Activated naive CD4-positive, alpha-beta T cell treated with anti-CD3 and anti-CD28 coated beads, Interleukin-2, amount 50 U/mL, for 72 hours (primary cell): Measurements from ENCODE around the gene JAKMIP2. TPM values are rescaled to one million over a fixed set of nuclear protein-coding genes. Genes with fewer than 3 reads are reported as not detected.
"Not testable (repeated sequence)": the region's sequence is repeated elsewhere in the genome, so short reads cannot be mapped to it uniquely, and the experiment has no call there.

Experiments used
- ATAC-seq, 2 donors: fragments of 150-1000 bp; cut with Tn5 transposase; 2 replicates each; pipeline ENCODE4 v1.10.0; 2021; ENCODE audit warnings: mild to moderate bottlenecking in 2 of 2, moderate library complexity in 2 of 2
- DNase-seq, 2 donors: peaks; one replicate each; pipeline ENCODE4 v3.0.0; 2021 to 2022; ENCODE audit warnings: low spot score in 2 of 2
- H3K27ac Mint-ChIP-seq, 2 donors: one replicate each; pipeline ENCODE4 v1.8.0; 2022; ENCODE audit warnings: mild to moderate bottlenecking in 2 of 2, mixed read lengths in 2 of 2
- H3K36me3 Mint-ChIP-seq, 2 donors: one replicate each; pipeline ENCODE4 v1.8.0; 2022; ENCODE audit warnings: mixed read lengths in 2 of 2
- H3K9me3 Mint-ChIP-seq, 2 donors: one replicate each; pipeline ENCODE4 v1.8.0; 2022; ENCODE audit warnings: mixed read lengths in 2 of 2
- total RNA-seq, 2 donors: library from RNA; stranded (reverse); gene quantifications; one replicate each; pipeline ENCODE4 v1.2.3, GENCODE V29; 2022

Gene JAKMIP2
- total RNA-seq = under 1 TPM; 0.30 to 0.60 TPM

DNA sequence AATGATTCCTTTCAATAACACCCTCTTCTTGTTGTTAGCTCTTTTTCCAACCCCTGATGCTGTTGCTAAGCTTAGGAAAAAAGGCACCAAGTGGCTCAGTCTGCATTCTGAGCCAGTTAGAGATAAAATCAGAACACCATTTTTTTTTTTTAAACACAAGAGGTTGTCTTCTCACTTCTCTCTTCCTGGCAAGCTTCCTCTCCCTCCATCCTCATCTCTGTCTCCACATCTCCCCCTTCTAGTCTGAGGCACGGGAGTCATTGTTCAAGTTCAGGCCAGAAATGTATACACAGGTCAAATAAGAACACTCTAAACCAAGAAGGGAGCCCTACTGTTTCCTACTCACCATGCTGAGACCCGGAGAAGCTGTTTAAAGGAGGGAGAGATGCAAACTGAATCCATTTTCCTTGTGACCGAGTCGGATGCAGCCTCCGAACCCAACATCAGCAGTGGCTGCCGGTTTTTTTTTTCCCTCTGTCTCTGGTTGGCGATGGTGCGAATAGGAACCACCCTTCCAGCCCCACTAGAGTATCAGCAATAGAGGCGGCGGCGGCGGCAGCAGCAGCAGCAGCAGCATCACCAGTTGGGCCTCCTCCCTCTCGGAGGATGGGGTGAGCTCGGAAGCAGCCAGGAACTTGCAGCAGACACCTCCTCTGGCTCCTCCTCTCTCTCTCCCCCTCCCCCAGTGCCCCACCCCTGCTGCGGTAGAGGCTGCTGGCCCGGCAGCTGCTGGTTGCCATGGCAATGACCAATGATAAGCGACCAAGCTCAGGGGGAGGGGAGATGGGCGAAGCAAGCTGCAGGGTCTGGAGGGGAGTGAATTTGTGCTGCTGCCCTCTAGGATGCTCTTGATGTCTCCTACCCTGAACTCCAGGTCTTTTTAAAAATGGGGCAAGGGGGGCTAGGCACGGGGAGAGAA lies at the start of gene JAKMIP2:
TSS of gene JAKMIP2 (minus strand) at position 619 of the 919 bp plus-strand sequence. CDS start 110,922 bp downstream, outside the sequence.
- peak; percentile 44 to 59 for DNase-seq
- H3K27ac Mint-ChIP-seq = peak within 1 kb of the TSS; percentile 48 to 70
- H3K9me3 Mint-ChIP-seq = no peaks in the 10 kb centered on the region
- peak; percentile 89 to 98 for ATAC-seq
- H3K36me3 Mint-ChIP-seq = no peaks in the 10 kb centered on the region

DNA sequence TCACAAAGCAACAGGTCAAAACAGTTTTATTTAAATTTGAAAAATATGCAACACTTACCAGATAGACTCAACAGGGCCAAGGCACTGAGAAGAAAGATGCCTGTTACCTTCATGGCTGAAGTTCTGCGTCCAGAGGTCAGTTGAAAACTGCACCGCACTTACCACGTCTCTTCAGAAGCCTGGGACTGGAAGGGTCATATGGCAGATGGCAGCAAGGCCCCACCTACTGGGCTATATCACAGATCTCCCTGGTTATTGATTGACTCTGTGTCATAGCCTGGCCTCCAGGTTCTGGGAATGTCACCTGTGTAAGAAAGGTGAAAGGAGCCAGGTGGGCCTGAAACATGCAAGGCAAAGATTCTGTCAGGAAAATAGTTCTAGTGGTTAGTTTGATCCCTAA lies 48.9 kb upstream of the JAKMIP2 start, which contains the start of gene SPINK1:
TSS of gene SPINK1 (minus strand) at position 207 of the 400 bp plus-strand sequence. CDS start at position 113, 94 bp downstream.
- ATAC-seq (no peak), DNase-seq (no peak)
- H3K27ac Mint-ChIP-seq = no peak within 1 kb of the TSS
- H3K36me3 Mint-ChIP-seq = no peaks in the 10 kb centered on the region
- no peaks in the 10 kb centered on the region for H3K9me3 Mint-ChIP-seq

DNA sequence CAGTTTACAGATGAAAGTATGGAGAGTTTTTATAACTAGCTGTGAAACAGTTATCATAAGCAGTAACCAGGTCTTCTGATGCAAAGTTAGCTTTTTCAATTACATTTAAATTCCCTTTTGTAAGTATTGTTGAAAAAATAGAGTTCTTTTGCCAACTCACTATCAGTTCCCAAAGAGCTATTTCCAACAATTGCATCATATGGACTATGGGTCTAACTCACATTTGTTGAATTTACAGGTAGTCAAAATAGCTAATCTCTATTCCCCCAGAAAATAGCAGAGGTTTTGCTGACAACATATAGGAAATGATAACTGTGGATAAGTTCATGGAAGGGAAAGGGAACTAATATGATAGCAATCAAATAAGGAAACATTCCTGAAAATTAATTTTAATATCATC lies 47.5 kb upstream of the JAKMIP2 start:
- ATAC-seq = no peak
- no peak overlapping the region for H3K27ac Mint-ChIP-seq
- H3K36me3 Mint-ChIP-seq = no peaks in the 10 kb centered on the region

DNA sequence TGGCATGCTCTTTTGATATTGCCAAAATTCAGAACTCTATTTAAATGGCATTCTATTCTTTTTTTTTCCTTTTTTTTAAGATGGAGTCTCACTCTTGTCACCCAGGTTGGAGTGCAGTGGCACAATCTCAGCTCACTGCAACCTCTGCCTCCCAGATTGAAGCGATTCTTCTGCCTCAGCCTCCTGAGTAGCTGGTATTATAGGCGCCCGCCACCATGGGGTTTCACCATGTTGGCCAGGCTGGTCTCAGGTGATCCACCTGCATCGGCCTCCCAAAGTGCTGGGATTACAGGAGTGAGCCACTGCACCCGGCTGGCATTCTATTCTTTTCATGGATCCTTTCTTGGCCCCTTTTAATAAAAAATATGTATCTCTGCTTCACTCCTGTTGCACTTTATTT lies 44.5 kb upstream of the JAKMIP2 start:
- H3K36me3 Mint-ChIP-seq, H3K27ac Mint-ChIP-seq, DNase-seq, H3K9me3 Mint-ChIP-seq, ATAC-seq: not testable (repeated sequence)

More for the DNA sequence above, 47.5 kb upstream of the JAKMIP2 start:
- no peak for DNase-seq
- no peaks in the 10 kb centered on the region for H3K9me3 Mint-ChIP-seq

DNA sequence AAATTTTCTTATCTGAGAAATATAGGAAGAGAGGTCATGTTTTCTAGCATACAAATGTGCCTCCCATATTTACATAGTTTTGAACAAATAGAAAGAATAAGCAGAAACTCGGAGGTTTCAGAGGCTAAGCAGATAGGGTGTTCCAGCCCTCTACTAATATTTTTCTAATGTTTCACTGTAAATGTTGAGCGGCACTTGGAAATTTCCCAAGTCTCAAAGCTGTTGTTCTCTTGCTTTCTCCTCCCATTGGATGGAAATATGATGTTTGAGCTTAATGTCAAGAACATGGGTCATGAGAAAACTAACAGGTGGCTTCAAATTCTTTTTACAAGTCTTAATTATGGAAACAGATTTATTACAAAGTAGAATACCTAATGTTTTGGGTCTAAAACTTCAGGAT lies 43.8 kb upstream of the JAKMIP2 start:
- H3K36me3 Mint-ChIP-seq = no peaks in the 10 kb centered on the region
- DNase-seq (no peak), ATAC-seq (no peak)
- H3K9me3 Mint-ChIP-seq = no peaks in the 10 kb centered on the region
- no peak overlapping the region for H3K27ac Mint-ChIP-seq

DNA sequence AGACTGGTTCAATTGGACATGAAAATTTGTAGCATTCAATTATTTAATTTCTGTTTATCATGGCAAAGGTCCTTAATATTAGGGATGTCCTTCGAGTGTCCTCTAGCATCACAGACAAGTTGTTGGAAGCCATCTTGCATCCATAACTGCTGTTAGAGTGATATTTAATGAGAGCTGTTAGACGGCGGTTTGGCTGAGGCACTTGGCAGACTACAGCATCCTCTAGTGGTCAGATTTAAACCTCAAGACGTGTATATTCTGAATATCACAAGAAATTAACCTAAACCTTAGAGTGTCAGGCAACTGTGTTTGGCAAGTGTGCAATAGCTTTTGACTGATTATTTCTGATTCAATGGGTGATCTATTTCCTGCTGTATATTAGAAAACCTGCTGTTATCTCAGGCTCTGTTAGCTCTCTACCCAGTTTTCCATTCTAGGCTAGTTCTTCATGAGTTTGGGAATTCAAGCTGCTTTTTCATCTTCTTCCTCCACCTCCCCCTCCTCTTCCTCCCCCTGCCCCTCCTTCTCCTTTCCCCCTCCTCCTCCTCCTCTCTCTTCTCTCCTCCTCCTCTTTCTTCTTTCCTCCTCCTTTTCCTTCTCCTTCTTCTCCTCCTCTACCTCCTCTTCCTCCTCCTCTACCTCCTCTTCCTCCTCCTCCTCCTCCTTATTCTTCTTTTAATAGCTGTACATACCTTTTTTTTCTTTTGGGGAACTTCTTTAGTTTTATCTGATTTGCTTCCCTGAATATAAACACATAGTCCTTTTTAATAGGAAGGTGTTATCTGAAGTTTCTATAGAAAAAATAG lies 40.4 kb upstream of the JAKMIP2 start:
- Mint-ChIP-seq H3K36me3 (no peaks in the 10 kb centered on the region), H3K27ac (no peak overlapping the region), H3K9me3 (no peaks in the 10 kb centered on the region)
- peak; percentile 52 to 80 for ATAC-seq
- peak in 1 of 2 donors; percentile 6 for DNase-seq

DNA sequence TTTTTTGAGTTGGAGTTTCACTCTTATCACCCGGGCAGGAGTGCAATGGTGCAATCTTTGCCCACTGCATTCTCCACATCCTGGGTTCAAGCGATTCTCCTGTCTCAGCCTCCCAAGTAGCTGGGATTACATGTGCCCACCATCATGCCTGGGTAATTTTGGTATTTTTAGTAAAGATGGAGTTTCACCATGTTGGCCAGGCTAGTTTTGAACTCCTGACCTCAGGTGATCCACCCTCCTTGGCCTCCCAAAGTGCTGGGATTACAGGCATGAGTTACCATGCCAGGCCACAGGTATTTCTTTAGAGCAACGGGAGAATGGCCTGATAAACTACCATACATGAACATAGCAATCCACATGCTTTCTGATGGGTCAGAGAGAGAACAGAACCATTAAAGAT lies 39.7 kb upstream of the JAKMIP2 start:
- not testable (repeated sequence) for H3K9me3 Mint-ChIP-seq, DNase-seq, ATAC-seq, H3K27ac Mint-ChIP-seq, H3K36me3 Mint-ChIP-seq

DNA sequence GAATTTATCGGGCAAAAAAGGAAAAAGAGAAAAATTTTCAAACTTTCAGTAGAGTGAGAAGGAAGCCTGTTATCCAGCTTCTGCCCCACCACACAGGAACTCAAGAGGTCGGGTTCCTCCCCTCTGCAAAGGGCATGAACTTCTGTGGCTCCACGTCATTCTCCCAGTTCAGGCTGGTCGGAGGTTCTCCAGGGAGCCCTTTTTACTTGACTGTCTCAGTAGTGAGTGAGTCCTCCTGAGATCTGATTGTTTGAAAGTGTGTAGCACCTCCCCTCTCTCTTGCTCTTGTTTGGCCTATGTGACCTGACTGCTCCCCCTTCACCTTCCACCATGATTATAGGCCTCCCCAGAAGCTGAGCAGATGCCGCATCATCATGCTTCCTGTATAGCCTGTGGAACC lies 39.2 kb upstream of the JAKMIP2 start:
- no peak overlapping the region for H3K27ac Mint-ChIP-seq
- peaks cover 0 to 3% of the 10 kb centered on the region in 2 donors for H3K9me3 Mint-ChIP-seq
- no peaks in the 10 kb centered on the region for H3K36me3 Mint-ChIP-seq
- DNase-seq (no peak), ATAC-seq (no peak)

DNA sequence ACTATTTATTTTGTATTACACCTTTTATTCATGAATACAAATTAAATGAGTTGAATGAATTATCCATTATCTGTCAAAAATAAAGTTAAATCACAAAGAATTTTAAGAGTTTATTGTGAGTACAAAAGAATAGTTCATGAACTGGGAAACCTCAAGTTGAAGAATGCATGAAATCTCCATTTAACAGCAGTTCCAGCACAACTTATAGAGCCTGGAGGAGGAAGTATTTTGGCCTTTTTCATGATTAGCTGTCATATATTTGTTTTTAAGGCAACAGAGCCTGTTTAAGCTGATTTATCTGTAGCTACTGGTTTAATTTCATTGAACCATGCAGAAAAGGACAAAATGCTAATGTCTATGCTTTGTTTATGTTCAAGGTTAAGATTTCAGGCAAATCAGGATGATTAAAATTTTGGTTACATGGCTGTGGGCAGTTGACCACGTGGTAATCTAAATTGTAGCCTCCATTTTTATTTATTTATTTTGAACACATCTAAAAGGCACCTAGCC lies 36.8 kb upstream of the JAKMIP2 start:
- Mint-ChIP-seq H3K9me3 (peaks cover 0 to 3% of the 10 kb centered on the region in 2 donors), H3K27ac (no peak overlapping the region), H3K36me3 (no peaks in the 10 kb centered on the region)
- ATAC-seq = no peak
- DNase-seq = no peak

DNA sequence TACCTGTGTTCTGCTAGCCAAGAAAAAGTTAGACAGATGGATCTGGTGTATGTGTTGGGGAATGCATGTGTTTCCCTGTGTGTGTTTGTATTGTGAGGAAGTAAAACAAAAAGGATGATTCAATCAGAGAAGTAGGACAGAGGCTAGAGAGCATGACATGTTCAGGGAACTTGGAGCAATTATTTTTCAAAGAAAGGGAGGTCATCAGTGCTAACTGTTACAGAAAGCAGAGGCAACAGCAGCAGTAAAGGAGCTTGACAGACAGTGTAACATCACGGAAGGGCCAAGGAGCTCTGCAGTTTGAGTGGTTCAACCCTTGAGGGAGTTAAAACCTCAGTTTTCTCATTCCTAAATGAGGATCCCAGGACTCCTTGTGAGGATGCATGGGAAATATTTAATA lies 35.8 kb upstream of the JAKMIP2 start:
- DNase-seq (no peak), ATAC-seq (no peak)
- Mint-ChIP-seq H3K36me3 (no peaks in the 10 kb centered on the region), H3K27ac (no peak overlapping the region), H3K9me3 (peaks cover 0 to 3% of the 10 kb centered on the region in 2 donors)

DNA sequence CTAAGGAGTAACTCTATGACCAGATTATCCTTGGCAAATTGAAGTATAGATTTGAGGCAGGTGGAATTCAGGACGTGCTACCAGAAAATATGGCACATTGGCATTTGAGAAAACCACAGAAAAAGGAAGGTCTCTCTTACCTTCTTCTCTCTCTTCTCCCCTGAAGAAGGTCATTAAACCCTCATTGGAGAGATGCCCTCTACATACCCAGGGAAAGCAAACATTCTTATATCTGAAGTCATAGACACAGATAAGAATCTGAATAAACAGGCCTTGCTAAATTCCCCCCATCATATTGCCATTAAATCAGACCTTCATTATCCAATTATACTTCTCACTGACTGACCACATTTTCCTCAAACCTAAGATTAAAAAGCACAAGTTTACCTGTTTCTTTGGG lies 31.2 kb upstream of the JAKMIP2 start:
- no peak for DNase-seq
- Mint-ChIP-seq H3K36me3 (no peaks in the 10 kb centered on the region), H3K27ac (no peak overlapping the region), H3K9me3 (peaks cover 0 to 3% of the 10 kb centered on the region in 2 donors)
- no peak for ATAC-seq

DNA sequence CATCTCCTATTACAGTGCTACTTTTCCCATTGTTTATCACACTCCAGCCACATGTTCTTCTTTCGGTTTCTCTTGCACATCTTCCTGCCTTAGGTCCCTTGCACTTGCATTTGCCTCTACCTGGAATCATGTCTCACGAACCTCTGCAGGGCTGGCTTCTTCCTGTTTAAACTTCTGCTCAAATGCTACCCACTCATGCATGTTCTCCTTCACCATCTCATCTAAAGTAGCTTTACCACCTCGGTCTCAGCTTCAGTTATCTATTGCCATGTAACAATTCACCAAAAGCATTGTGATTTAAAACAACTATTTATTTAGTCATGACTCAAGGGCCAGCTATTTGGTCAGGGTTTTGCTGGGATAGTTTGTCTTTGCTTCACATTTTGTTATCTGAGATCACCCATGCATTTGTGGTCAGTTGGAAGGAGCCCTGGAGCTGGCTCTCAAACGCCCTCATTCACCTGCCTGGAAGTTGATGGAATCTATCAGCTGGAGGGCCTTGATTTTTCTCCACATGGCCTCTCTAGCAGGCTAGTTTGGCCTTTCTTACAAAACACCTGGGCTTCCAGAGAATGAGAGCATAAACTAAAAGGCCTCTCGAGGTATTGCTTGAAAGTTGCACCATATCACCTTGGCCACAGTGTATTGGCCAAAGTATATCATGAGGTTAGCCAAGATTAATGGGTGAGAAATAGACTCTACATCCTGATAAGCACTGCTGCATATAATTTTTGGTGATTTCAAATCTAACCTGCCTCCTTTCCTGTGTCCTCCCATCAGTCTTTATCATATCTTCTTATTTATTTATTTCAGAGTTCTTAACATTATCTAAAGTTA lies 27.5 kb upstream of the JAKMIP2 start:
- no peak overlapping the region for H3K27ac Mint-ChIP-seq
- DNase-seq = no peak
- no peaks in the 10 kb centered on the region for H3K36me3 Mint-ChIP-seq
- H3K9me3 Mint-ChIP-seq = no peaks in the 10 kb centered on the region
- no peak for ATAC-seq

DNA sequence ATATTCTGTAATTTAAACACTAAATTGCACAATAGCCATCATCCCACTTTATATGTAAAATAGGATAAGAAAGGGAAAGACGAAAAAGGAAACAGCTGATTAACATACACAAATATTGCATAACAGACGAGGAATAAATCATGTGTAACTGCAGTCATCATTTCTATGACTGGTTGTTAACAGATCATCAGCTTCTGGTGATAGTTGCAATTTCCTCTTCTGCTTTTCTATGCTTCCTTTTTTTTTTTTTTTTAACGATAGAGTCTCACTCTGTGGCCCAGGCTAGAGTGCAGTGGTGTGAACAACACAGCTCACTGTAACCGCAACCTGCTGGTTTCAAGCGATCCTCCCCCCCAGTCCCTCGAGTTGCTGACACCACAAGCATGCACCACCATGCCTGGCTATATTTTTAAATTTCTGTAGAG lies 22.5 kb upstream of the JAKMIP2 start:
- ATAC-seq = peak in 1 of 2 donors; percentile 41
- Mint-ChIP-seq H3K9me3 (no peaks in the 10 kb centered on the region), H3K36me3 (no peaks in the 10 kb centered on the region), H3K27ac (no peak overlapping the region)
- no peak for DNase-seq

DNA sequence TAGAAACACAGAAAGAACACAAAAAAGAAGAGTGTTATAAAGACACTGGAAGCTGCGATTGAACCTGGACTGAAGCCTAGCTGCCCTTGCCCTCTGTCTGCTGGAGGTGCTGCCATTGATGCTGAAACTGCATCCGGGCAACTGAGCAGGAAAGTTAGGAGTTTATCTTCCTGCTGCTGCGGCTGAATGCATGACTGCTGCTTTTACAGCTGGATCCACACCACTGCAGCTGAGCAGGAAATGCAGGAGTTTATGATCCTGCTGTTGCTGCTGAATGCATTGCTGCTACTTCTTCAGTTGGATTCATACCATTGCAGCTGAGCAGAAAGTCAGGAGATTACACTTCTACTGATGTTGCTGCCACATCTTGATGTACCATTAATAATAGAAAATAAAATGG lies 21.8 kb upstream of the JAKMIP2 start:
- no peak overlapping the region for H3K27ac Mint-ChIP-seq
- ATAC-seq (no peak), DNase-seq (no peak)
- no peaks in the 10 kb centered on the region for H3K9me3 Mint-ChIP-seq
- no peaks in the 10 kb centered on the region for H3K36me3 Mint-ChIP-seq

DNA sequence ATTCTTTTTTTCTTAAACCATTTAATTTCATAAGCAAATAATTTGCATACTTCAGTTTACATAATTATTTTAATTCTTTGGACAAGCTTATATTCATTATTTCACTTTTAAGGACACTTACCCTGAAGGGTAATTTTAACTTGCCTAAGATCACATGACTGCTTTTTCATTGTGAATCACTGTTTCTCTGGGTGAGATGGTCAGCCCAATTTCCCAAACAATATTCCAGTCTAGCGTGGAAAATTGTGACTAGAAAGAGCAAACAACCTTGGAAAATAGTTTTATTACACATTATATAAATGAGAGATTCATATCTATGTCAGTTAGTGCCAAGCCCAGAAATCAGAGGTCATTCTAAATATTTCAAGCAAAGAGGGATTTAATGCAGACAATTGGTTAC lies 21.4 kb upstream of the JAKMIP2 start:
- ATAC-seq (no peak), DNase-seq (no peak)
- no peak overlapping the region for H3K27ac Mint-ChIP-seq
- H3K9me3 Mint-ChIP-seq = no peaks in the 10 kb centered on the region
- H3K36me3 Mint-ChIP-seq = no peaks in the 10 kb centered on the region

DNA sequence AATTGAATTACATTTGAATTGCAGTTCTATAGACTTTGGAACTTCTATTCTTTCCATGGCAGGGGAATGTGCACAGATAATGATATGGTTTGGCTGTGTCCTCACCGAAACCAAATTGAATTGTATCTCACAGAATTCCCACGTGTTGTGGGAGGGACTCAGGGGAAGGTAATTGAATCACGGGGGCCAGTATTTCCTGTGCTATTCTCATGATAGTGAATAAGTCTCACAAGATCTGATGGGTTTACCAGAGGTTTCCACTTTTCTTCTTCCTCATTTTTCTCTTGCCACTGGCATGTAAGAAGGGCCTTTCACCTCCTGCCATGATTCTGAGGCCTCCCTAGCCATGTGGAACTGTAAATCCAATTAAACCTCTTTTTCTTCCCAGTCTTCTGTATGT lies 20.6 kb upstream of the JAKMIP2 start:
- not testable (repeated sequence) for H3K9me3 Mint-ChIP-seq, H3K36me3 Mint-ChIP-seq, ATAC-seq, H3K27ac Mint-ChIP-seq, DNase-seq
